Sigmoid colon (tissue), 4 donors: Measurements from ENCODE around the gene RXRA.

Source experiments
- CTCF ChIP-seq, 4 experiments: fragments of 450-650 bp in 3 of 4; fragments of 200-600 bp in 1 of 4; IDR thresholded peaks; one replicate each; pipeline ENCODE4 v1.5.1; 2016 to 2019; ENCODE audit warnings: antibody characterized with exemption in 4 of 4, mild to moderate bottlenecking in 3 of 4, moderate library complexity in 2 of 4
- EP300 ChIP-seq, 4 donors: sonication (generic); formaldehyde crosslinking; IDR thresholded peaks; one replicate each; pipeline ENCODE4 v1.6.1; 2017; ENCODE audit warnings: antibody characterized with exemption in 4 of 4
- POLR2A ChIP-seq, 2 donors: fragments of 450-650 bp; IDR thresholded peaks; one replicate each; pipeline ENCODE4 v1.6.1; 2016; ENCODE audit warnings: antibody characterized with exemption in 2 of 2, mild to moderate bottlenecking in 2 of 2, moderate library complexity in 2 of 2

GRCh38 chr9:134286471-134287245 lies 39.6 kb upstream of the RXRA start:
- TF ChIP-seq CTCF (IDR thresholded peaks at IDR 0.05) (no peak), POLR2A (IDR thresholded peaks at IDR 0.05) (no peak), EP300 (IDR thresholded peaks at IDR 0.05) (no peak)
